C4-2B (cell line): ENCODE results near the gene CDKAL1.

ENCODE experiments used
- ZFX ChIP-seq: fragments of 450-650 bp; IDR thresholded peaks from 2 replicates; pipeline ENCODE4 v1.6.1; 2017
- TF ChIP-seq, protein P1 (sequence below): fragments of 450-650 bp; conservative IDR thresholded peaks from 2 replicates; pipeline ENCODE4 v1.5.1; 2017; ENCODE audit warnings: mild to moderate bottlenecking

DNA sequence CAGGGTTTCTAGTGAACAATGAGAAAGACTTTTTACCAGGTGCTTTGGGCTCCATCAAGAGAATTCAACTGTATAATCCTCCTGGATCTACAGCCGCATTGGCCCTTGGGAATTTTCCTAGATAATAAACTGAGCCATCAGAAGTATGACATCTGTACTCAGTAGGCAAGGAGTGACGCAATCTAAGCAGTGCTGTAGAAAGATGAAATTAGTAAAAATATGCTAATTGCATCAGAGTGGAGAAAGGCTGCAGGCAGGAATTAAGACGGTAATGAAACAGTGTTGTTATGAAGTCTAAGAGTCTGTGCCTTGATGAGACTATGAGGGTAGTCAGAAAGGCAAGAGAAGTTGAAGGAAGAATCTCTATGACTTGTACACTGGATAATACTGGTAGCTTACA, 551.4 kb downstream of the CDKAL1 start:
- TF ChIP-seq, protein P1, sequence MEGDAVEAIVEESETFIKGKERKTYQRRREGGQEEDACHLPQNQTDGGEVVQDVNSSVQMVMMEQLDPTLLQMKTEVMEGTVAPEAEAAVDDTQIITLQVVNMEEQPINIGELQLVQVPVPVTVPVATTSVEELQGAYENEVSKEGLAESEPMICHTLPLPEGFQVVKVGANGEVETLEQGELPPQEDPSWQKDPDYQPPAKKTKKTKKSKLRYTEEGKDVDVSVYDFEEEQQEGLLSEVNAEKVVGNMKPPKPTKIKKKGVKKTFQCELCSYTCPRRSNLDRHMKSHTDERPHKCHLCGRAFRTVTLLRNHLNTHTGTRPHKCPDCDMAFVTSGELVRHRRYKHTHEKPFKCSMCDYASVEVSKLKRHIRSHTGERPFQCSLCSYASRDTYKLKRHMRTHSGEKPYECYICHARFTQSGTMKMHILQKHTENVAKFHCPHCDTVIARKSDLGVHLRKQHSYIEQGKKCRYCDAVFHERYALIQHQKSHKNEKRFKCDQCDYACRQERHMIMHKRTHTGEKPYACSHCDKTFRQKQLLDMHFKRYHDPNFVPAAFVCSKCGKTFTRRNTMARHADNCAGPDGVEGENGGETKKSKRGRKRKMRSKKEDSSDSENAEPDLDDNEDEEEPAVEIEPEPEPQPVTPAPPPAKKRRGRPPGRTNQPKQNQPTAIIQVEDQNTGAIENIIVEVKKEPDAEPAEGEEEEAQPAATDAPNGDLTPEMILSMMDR, result no peak
- TF ChIP-seq ZFX, result no peak
